Fibroblast of peridontal ligament (primary cell): ENCODE measurements around the gene DOK7.
"Not testable (repeated sequence)": the region's sequence is repeated elsewhere in the genome, so short reads cannot be mapped to it uniquely, and the experiment has no call there.

Experiments
- DNase-seq: peaks from one replicate; pipeline ENCODE4 v3.0.0-alpha.2; 2010; ENCODE audit errors: extremely low read depth

The DOK7 gene

DNA sequence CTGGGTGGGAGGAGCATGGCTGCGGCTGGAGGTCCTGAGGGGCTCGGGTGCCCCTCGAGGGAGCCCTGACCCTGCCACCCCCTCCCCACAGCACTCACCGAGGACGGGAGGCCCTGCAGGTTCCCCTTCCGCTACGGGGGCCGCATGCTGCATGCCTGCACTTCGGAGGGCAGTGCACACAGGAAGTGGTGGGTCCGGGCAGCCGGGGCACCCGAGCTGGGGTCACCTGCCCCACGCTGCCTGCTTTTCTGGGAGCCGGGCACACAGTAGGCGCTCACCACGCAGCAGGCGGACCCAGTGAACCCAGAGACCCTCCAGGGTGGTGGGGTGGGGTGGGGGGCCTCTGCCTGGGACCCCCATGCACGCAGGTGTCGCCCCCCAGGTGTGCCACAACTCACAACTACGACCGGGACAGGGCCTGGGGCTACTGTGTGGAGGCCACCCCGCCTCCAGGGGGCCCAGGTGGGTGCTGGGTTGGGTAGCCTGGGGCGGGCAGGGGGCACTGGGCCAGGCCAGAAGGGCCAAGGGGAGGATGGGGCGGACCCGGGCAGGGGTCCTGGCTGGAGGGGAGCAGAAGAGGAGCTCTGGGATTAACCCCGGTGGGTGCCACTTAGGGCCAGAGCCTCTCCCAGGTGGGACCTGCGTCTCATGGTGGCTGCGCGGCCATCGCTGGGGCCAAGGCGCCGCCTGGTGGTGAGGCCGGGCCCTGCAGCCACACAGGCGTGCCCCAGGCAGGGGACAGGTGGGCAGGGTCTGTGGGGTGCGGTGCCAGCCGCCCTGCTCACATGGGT lies 20.0 kb upstream of the DOK7 start:
- DNase-seq, result no peak

DNA sequence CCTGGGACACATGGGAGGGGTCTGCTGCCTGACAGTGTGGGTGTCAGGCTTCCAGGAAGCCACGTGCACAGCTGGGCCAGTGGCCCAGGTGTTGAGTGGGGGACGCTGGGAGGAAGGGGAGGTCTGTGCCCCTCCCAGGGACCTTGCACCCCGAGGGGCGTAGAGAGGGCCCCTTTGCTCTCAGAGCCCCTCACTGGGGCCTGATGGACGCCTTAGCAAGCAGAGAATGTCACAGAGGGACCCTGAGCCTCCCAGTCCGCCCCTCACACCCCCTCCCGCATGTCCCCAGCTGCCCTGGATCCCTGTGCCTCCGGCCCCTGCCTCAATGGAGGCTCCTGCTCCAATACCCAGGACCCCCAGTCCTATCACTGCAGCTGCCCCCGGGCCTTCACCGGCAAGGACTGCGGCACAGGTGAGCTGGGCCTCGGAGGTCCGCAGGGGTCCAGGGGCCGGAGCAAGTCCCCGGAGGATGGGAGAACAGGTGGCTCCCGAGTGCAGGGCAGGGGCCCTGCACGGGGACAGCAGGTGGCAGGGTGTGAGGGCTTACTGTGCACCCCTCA lies 19.3 kb upstream of the DOK7 start:
- DNase-seq, result no peak

DNA sequence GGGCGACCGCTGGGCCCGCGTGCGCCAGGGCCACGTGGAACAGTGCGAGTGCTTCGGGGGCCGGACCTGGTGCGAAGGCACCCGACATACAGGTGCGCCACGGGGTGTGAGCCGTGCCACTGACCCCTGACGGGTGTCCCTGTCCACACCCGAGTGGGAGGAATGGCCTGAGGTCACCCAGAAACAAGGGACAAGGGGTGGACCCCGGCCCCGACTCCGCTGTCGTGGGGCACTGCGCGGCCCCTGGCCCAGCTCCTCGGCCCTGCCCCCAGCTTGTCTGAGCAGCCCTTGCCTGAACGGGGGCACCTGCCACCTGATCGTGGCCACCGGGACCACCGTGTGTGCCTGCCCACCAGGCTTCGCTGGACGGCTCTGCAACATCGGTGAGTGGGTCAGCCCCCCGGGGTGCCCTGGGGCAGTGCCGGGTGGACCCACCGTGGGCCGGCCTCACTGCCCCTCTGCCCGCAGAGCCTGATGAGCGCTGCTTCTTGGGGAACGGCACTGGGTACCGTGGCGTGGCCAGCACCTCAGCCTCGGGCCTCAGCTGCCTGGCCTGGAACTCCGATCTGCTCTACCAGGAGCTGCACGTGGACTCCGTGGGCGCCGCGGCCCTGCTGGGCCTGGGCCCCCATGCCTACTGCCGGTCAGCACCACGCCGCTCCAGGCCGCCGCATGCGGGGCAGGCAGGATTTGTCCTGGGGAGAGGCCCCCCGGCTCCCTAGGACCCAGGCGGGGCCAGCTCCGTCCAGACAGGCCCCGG lies 18.6 kb upstream of the DOK7 start:
- DNase-seq, result no peak

DNA sequence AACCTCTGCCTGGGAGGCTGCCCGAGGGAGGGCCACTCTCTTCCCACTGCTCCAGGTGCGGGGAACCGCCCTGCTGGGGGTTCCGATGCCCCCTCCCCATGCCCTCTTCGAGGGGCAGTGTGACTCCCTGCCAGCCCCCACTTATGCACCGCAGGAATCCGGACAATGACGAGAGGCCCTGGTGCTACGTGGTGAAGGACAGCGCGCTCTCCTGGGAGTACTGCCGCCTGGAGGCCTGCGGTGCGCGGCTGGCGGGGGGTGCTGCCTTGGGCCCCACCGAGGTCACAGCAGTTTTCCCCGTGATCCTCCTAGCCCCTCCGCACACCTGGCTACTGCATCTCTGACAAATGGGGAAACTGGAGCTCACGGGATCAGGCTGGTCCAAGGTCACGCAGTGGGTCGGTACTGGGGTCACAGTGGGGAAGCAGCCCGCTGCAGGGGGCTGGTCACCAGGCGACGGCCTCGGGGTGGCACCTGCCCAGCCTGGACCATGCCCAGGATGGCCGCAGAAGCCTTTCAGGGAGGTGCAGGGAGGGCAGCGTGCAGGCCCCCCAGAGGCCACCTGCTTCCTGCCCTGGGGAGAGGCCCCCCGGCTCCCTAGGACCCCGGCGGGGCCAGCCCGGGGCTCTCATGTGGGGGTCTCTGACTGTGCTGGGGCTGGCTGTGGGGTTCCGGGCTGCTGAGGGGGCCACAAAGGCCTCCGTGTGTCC lies 17.8 kb upstream of the DOK7 start:
- no peak for DNase-seq

DNA sequence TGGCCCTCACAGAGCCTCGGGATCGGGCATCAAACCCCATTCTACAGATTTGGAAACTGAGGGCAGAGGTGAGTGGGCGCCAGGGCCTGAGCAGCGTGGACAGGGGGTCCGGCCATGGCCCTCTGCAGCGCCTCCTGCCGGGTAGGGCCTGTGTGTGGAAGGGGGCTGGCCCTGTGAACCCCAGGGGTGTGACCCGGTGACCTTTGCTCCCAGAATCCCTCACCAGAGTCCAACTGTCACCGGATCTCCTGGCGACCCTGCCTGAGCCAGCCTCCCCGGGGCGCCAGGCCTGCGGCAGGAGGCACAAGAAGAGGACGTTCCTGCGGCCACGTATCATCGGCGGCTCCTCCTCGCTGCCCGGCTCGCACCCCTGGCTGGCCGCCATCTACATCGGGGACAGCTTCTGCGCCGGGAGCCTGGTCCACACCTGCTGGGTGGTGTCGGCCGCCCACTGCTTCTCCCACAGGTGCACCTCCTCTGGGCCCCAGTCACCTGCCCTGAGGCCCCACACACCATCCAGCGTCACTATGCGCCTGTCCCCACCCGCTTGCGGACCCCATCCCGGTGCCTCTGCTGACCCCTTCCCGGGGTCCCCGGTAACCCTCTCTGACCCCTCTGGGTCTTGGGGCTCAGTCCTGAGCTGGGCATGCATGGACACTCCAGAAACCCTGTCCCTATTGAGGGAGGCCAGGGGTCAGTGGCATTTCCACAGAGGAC lies 17.1 kb upstream of the DOK7 start:
- no peak for DNase-seq

DNA sequence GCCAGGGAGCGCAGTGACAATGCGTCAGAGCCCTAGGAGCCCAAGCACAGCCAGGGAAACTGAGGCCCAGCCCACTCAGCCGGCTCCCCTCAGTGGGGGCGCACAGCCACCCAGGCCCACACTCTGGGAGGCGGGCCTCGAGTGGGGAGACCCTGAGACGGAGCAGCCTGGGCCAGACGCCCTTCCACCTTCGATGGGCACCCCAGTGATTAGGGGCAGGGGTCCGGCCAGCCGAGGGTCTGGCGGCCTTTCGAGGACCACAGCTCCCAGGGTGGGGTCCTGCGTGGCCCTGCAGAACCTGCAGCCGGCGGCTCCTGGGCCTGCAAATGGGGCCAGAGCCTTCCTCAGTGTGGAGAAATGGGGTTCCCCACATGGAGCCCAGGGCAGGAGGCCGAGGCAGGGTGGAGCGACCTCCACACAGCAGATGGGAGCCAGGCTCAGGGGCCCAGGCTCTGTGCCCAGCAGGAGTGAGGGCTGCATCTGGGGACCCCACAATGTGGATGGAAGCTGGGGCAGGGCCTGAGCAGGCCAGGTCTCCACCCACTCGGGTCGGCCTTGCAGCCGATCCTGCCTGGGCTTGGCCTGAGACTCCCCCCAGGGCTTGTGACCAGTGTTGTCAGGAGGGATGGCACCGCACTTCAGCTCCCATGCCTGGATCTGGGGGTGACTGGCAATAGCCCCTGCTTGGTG lies 16.3 kb upstream of the DOK7 start:
- no peak for DNase-seq

DNA sequence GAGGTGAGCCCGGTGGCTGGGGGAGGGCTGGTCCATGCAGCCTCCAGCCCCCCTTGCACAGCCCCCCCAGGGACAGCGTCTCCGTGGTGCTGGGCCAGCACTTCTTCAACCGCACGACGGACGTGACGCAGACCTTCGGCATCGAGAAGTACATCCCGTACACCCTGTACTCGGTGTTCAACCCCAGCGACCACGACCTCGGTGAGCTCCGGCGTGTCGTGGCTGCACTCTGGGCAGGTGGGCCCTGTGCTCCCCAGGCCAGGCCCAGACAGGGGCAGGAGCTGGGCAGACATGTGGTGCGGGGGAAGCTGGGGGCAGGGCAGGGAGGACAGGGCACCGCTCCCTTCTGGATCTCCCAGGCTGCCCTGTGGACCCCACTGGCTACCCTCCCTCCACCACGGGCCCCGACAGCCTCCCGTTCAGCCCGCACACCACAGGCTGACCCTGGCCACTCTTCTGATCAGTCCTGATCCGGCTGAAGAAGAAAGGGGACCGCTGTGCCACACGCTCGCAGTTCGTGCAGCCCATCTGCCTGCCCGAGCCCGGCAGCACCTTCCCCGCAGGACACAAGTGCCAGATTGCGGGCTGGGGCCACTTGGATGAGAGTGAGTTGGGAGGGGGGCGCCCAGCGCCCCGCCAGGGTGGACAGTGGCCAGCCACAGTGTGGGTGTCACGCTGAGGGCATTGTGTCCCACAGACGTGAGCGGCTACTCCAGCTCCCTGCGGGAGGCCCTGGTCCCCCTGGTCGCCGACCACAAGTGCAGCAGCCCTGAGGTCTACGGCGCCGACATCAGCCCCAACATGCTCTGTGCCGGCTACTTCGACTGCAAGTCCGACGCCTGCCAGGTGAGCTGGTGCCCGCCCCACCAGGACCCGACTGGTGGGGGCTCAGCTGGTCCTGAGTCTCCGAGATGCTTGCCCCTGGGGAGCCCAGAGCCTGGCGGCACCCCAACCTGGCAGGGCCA lies 15.4 kb upstream of the DOK7 start:
- DNase-seq, result no peak

DNA sequence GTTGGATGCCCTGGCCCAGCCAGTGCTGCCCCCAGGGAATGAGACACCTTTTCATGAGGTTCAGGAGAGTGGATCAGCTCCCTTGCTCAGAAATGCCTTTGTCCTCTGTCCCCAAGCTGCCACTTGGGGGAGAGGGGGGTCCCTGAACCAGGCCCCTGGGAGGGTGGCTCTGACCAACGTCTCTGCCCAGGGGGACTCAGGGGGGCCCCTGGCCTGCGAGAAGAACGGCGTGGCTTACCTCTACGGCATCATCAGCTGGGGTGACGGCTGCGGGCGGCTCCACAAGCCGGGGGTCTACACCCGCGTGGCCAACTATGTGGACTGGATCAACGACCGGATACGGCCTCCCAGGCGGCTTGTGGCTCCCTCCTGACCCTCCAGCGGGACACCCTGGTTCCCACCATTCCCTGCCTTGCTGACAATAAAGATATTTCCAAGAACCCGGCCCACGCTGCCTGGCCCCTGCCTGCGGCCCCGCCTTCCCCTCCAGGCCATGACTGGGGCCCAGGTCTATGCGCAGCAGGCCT lies 14.0 kb upstream of the DOK7 start:
- no peak for DNase-seq

DNA sequence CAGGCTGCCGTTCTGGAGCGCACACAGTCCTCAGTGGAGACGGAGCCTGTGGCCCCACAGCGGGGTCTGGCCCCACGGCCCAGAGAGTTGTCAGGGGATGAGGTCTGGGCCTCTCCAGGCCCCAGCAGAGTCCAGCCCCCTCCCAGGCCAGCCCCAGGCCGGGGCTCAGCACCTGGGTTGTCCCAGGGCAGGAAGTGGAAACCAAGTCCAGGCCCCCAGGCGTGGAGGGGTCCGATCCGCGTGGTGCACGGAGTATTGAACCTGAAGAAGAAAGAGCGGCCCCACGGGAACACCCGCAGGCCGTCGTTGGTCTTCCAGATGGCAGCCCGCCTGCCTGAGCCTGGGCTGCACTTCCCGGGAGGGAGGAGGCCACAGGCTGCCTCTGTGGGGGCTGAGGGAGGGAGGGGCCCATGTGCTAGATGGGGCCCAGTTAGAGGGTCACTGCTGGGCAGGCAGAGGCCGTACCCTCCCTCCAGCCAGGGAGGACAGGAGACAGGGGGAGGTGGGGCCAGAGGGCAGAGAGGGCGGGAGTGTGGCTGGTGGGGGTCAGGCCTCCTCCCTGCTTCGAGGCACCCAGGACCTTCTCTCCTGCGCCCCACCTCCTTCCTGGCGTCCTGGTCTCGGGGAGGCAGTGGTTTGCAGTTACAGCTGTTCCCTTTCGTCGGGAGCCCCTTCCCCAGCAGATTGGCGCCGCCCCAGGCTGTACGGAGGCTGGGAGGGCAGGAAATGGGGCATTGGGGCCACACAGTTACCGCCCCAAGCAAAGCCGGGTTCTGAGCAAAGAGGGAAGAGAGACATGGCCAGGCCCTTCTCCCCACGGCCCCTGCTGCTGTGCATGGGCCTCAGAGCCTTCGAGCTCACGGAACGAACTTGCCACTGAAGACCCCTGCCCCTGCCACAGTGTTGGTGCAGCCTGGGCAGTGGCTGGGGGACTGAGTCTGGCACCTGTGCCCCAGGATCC lies 13.3 kb upstream of the DOK7 start:
- DNase-seq, result no peak

DNA sequence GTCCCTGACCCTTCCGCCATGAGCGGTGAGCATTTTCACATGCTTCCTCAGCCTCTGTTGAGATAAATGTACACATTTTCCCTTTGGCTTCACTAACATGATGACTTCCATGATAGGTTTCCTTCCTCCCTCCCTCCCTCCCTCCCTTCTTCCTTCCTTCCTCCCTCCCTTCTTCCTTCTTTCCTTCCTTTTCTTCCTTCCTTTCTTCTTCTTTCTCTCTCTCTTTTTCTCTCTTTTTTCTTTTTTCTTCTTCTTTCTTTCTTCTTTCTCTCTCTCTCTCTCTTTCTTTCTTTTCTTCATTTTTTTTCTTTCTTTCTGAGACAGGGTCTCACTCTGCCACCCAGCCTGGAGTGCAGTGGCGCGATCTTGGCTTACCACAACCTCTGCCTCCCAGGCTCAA lies 12.5 kb upstream of the DOK7 start:
- no peak for DNase-seq

DNA sequence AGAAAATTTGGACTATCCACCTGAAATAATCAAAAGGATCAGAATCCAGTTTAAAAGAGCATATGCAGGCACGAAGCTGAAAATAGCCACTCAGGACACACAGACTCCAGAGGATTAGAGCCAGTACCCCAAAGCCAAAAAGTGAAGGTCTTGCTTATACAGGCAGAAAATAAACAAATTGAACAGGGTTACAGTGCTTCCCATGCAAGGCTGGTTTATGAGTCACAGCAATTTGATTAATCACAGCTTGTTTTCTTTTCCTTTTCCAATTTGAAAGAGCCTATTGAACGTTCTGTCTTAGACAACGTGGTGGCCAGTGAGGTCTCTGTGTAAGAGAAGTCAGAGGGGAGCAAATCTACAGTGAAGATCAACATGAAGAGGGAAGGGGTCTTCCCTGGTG lies 11.2 kb upstream of the DOK7 start:
- DNase-seq, result peak; percentile 86

DNA sequence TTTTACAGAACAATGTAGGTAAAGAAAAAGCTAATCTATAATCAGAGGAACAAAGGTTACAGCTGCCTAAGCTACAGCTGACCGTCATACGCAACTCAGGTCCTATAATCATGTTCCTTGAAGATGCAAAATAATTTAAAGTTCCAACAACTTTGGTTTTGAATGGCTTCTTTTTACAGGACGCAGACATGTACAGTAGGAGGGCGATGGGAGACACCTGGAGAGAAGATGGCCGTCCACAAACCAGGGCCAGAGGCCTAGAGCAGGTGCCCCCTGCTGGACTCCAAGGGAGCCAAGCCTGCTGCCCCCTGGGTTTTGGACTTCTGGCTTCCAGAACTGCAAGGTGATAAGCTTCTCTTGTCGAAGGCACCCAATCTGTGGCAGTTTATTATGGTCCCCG lies 10.7 kb upstream of the DOK7 start:
- DNase-seq, result no peak

DNA sequence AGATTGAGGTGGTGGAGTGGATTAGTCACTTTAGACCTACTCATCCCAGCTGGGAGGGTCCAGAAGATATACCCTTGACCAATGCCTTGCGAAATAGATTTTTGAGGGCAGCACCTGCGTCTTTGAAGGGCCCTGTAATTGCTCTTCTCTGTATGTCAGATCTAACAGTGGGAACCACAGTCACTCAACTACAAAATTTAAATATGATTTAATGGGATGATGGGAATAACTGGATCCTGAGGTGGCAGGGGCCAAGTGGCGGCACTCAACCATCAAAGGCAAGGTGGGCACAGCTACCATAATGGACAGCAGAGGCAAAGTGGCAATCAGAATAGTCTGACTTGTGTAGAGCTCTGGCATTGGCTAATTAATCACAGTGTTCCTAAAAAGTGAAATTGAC lies 7.5 kb upstream of the DOK7 start:
- DNase-seq, result not testable (repeated sequence)

DNA sequence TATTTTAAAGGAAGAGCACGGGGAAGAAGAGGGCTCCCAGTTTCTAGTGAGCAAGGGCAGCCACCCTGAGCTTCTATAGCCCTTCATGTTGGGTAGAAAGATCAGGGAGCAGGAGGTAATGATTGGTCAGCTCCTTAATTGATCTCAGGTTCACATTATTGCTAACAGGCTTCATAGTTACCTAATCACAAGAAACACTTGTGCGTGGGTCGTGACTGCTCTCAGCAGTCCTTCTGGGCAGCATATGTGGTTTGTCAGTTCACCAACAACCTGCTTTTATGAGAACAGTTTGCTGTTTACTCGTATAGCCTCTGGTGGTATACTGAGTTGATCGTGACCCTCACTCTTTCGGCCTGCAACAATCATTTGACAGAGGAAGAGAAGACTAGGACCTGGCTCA lies 4.7 kb upstream of the DOK7 start:
- DNase-seq, result no peak

DNA sequence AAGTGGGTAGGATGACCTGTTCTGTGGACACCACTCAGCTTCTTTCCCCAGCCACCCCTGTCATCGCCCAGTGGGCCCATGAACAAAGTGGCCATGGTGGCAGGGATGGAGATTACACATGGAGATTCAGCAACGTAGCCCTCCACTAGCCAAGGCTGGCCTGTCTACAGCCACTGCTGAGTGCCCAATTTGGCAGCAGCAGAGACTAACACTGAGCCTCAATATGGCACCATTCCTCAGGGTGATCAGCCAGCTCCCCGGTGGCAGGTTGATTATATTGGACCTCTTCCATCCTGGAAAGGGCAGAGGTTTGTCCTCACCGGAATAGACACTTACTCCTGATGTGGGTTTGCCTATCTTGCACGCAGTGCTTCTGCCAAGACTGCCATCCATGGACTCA lies 4.0 kb upstream of the DOK7 start:
- not testable (repeated sequence) for DNase-seq

DNA sequence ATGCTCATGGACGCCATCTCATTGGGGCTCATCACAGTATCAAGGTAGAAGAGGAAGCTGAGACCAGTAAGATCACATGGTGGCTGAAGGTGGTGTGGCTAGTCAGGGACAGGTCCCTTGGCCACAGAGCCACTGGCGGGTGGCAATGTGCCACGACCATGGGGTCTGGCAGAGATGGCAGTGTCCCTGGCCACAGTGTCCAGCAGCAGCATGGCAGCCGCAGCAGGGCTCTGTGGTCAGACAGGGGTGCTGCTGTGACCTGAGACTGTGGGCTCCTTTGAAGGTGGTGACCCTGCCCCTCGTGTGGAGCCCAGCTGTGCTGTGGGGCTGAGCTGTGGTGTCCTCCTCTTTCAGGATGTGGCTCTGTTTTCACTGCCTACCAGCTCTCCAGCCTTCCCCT lies 2.2 kb upstream of the DOK7 start:
- no peak for DNase-seq

DNA sequence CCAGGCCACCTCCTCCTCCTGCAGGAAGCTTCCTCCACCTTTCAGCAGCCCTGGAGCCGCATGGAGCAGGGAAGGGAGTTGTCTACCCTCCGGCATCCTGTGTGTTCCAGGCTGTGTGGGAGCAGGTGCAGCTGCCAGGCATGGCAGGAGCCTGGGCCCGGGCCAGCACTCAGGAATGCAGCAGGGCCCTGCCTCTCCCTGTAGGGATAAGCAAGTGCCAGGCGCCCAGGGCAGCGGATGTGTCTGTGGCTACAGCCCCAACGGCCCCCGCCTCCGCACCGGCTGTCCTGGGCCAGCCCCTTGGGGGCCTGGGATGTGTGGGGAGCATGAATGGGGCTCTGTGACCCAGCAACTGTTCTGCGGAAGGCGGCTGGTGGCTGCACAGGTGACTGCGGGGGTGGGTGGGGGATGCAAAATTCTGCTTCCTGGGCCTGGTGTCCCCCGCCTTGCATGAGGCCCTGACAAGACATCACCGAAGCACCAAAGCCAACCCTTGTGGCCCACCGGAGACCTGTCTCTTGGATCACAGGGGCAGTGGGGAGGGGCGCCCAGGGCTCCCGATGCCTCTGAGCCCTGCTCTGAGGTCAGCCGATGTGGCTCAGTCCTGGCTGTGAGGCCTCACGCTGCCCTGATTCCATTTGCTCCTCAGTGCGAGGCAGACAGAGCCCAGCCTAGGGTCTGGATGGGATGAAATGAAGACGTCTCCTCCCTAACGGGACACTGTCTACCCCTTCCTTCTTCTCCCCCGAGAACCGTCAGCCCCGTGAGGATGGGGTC lies 1.4 kb upstream of the DOK7 start:
- no peak for DNase-seq

DNA sequence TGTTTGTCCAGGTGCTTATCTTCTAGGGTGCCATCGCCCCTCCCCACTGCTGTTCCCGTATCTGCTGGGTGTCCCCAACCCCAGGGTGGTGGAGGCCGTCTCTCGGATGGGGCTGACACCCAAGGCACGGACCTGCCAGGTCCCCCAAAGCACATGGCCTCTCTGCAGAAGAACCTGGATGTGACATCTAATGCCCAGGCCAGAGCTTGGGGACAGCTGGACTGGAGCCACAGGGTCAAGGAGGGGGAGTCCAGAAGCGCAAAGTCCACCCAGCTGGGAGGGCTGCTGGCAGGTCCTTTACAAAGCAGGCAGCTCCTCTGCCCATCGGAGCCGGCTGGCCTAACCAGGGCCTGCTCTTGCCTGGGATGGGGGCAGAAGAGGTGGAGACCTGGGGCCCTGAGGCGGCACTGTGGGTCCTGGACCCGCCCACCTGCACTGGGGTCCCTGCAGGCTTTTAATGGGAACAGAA lies 751 bp upstream of the DOK7 start:
- DNase-seq, result no peak
